Skeletal muscle satellite cell (primary cell): ENCODE data around the gene SLC35B4.
"Not testable (repeated sequence)": the region's sequence is repeated elsewhere in the genome, so short reads cannot be mapped to it uniquely, and the experiment has no call there.

Experiments used
- H3K27me3 ChIP-seq: 2 replicates; pipeline ENCODE4 v1.7.0; 2013; ENCODE audit warnings: low read length; ENCODE audit not compliant: control insufficient read depth, insufficient read depth
- H3K36me3 ChIP-seq: 2 replicates; pipeline ENCODE4 v1.7.0; 2013; ENCODE audit warnings: mild to moderate bottlenecking, control low read depth, low read length; ENCODE audit not compliant: insufficient read depth
- H3K4me1 ChIP-seq: 2 replicates; pipeline ENCODE4 v1.7.0; 2013; ENCODE audit warnings: low read length; ENCODE audit not compliant: control insufficient read depth, insufficient read depth
- H3K4me2 ChIP-seq: 2 replicates; pipeline ENCODE4 v1.7.0; 2013; ENCODE audit warnings: mild to moderate bottlenecking, low read length
- H3K4me3 ChIP-seq: 2 replicates; pipeline ENCODE4 v1.7.0; 2013; ENCODE audit warnings: low read length
- H3K9ac ChIP-seq: 2 replicates; pipeline ENCODE4 v1.7.0; 2013; ENCODE audit warnings: mild to moderate bottlenecking, low read depth, low read length, moderate library complexity
- H3K9me3 ChIP-seq: replicated peaks from 2 replicates; pipeline ENCODE4 v1.7.0; 2013; ENCODE audit warnings: mild to moderate bottlenecking, control low read depth, low read length

Gene SLC35B4

DNA sequence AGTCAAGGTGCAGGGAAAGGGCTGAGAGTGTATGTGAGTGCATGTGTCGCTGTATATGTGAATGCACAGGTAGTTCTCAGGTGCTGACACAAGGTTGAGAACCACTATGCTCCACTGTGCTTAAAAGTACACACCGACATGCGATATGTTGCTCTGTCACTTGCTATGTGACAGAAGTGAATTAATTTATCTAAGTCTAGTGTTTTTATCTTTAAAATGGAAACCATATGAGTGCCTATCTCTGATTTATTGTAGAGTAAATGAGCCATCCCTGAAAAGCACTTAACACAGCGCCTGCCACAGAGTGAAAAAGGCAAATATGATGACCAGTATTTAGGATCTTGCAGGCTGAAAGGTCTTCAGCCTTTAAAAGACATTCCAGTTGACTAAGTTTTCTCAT, 4.9 kb downstream of the SLC35B4 start:
- no peak overlapping the region for H3K4me3 ChIP-seq
- peaks cover 23% of the 10 kb centered on the region for H3K4me1 ChIP-seq
- no peaks in the 10 kb centered on the region for H3K9me3 ChIP-seq
- H3K36me3 ChIP-seq, result peaks cover 12% of the 10 kb centered on the region
- no peak overlapping the region for H3K4me2 ChIP-seq
- no peak overlapping the region for H3K9ac ChIP-seq
- no peaks in the 10 kb centered on the region for H3K27me3 ChIP-seq

DNA sequence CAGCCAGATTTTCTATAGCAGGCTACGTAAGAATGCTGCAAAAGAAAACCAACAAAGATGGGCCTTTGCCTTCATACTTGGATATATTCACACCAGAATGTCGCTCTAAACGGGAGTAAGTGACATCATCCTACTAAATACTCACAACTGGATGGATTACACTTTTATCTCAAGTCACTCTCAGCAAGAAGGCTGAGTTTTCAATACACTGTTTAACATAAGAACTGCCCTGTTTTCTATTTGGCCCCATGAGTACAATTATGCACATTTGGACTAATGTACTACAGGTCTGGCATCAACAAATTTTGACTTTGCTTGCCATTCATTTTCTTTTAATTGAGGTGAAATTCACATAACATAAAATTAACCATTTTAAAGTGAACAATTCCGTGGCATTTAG, 8.2 kb downstream of the SLC35B4 start:
- no peak overlapping the region for H3K4me3 ChIP-seq
- H3K4me1 ChIP-seq, result peaks cover 14% of the 10 kb centered on the region
- H3K9ac ChIP-seq, result no peak overlapping the region
- H3K27me3 ChIP-seq, result no peaks in the 10 kb centered on the region
- peaks cover 28% of the 10 kb centered on the region for H3K36me3 ChIP-seq
- H3K4me2 ChIP-seq, result no peak overlapping the region
- no peaks in the 10 kb centered on the region for H3K9me3 ChIP-seq

DNA sequence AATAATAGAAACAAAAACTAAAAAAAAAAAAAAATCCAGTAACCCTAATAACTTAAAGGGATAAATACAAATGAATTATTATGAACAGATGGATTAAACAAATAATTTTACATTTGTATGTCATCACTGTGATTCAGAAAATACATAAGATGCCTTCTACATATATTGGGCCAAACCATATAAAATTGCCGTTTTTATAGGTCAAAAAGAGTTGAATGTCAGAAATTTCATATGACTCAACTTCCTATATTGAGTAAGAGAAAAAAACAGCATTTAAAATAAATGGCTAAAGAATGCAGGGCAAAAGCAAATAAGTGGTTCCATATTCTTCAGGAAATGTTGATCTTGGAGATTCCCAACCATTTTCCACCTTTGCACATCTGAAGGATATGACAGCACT, 9.4 kb downstream of the SLC35B4 start:
- peak overlapping the region; percentile 14 for H3K4me2 ChIP-seq
- no peak overlapping the region for H3K9ac ChIP-seq
- no peaks in the 10 kb centered on the region for H3K9me3 ChIP-seq
- peaks cover 14% of the 10 kb centered on the region for H3K4me1 ChIP-seq
- H3K36me3 ChIP-seq, result peaks cover 29% of the 10 kb centered on the region
- no peaks in the 10 kb centered on the region for H3K27me3 ChIP-seq
- H3K4me3 ChIP-seq, result no peak overlapping the region

DNA sequence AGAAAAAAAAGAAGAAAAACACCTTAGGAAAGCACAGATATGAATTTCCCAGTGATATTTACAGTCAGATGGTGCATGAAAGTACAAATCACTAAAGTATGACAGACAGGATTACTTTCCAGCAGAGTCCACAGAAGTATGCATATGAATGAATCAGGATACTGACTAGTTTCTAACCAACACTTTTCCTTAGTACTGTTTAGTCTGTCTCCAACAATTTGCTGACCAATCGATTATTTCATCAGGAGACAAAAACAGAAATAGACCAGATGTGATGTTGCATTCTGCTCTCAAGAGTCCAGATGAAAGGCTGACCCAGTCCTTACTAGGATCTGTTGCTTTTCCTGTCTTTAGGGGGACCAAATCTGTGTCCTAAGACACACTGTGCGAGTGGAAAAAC, 14.6 kb downstream of the SLC35B4 start:
- peaks cover 2% of the 10 kb centered on the region for H3K4me1 ChIP-seq
- H3K4me3 ChIP-seq, result no peak overlapping the region
- H3K9ac ChIP-seq, result no peak overlapping the region
- H3K9me3 ChIP-seq, result no peaks in the 10 kb centered on the region
- peaks cover 54% of the 10 kb centered on the region for H3K36me3 ChIP-seq
- H3K27me3 ChIP-seq, result no peaks in the 10 kb centered on the region
- H3K4me2 ChIP-seq, result no peak overlapping the region

DNA sequence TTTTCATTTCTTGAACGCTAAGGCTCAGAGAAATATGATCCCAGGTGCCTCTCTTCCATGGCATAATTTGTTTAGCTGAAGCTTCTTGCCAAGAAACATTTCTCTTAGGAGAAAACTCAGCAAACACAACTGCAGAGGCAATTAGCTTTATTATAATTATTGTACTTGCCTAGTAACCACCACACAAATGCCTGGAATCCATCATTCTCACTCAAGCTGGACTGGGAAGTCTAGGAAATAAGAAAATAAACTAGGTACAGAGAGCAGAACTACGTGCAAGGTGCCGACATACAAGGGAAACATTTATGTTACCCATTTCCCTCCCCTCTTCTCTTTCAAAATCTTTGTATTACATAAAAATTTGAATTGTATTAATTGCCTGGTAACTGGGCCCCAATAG, 15.1 kb downstream of the SLC35B4 start:
- H3K9me3 ChIP-seq, result no peaks in the 10 kb centered on the region
- no peak overlapping the region for H3K9ac ChIP-seq
- no peak overlapping the region for H3K4me3 ChIP-seq
- no peaks in the 10 kb centered on the region for H3K27me3 ChIP-seq
- peaks cover 54% of the 10 kb centered on the region for H3K36me3 ChIP-seq
- no peaks in the 10 kb centered on the region for H3K4me1 ChIP-seq
- H3K4me2 ChIP-seq, result no peak overlapping the region

DNA sequence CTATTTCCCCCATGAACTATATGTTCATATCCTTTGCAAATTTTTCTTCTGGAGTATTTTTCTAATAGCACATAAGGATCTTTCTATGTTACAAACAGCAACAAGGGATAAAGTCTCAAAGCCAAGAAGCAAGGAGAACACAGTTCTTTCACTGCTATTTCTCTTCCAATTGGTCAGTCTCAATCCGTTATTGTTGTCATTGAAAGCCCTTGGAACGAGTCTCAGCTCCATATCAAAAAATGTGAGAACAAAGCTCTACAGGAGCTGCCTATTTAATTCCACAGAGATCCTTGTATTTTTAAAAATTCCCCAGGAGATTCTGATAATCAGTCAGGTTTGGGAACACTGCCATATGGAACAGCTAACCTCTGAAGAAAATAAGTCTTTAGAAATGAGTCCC, 15.7 kb downstream of the SLC35B4 start:
- H3K9ac ChIP-seq, result no peak overlapping the region
- no peaks in the 10 kb centered on the region for H3K4me1 ChIP-seq
- no peak overlapping the region for H3K4me3 ChIP-seq
- no peak overlapping the region for H3K4me2 ChIP-seq
- no peaks in the 10 kb centered on the region for H3K9me3 ChIP-seq
- no peaks in the 10 kb centered on the region for H3K27me3 ChIP-seq
- peaks cover 57% of the 10 kb centered on the region for H3K36me3 ChIP-seq

DNA sequence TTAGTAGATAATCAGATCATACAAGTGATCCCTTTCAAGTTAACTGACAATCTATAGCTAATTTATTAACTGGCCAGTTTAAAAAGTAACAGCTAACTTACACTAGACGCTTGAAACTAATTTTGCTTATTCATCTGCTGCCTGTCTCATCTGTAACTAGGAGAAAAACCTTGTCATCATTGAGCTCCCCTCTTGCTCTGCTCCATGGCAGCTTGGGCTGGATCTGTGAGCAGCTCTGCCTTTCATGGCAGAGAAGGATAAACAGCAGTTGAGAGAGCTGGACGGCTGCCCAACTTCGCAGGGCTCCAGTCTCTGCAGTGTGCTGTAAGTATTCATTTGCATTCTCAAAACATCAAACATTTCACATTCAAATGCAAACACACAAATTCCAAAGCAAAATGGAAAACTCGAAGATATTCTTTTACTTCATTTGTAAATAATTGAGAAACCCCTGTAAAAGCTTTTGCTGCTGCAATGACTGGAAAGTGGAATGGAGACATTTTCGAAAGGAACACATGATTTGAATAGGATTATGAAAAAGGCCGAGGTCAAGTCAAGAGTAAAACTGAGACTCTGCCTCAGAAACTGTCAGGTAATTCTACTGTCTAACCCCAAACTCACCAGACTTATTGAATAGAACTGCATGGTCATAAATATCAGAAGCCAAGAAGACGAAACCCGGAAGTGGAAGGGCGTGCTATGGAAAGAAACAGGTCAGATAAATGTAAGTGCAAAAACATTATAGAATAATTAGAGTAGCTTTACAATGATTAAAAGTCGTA, 17.6 kb downstream of the SLC35B4 start:
- Histone ChIP-seq H3K4me3 (no peak overlapping the region), H3K9me3 (no peaks in the 10 kb centered on the region), H3K27me3 (no peaks in the 10 kb centered on the region), H3K9ac (no peak overlapping the region), H3K36me3 (peaks cover 61% of the 10 kb centered on the region), H3K4me1 (no peaks in the 10 kb centered on the region), H3K4me2 (no peak overlapping the region)

DNA sequence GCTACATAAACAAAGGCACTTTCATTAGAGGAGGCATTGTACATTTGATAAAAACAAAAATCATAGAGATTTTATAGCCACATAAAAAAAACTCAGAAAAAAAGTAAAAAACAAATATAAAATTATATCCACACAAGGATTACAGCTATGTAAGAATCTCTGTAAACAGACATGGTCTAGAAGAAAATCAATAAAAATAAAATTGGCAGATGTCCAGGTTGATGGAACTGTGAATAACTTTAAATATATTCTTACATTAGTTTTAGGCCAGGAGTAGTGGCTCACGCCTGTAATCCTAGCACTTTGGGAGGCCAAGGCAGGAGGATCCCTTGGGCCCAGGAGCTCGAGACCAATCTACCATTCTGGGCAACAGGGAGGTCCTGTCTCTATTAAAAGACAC, 19.2 kb downstream of the SLC35B4 start:
- Histone ChIP-seq H3K9ac (no peak overlapping the region), H3K4me2 (no peak overlapping the region), H3K36me3 (peaks cover 55% of the 10 kb centered on the region), H3K4me3 (no peak overlapping the region), H3K27me3 (no peaks in the 10 kb centered on the region), H3K9me3 (no peaks in the 10 kb centered on the region), H3K4me1 (no peaks in the 10 kb centered on the region)

DNA sequence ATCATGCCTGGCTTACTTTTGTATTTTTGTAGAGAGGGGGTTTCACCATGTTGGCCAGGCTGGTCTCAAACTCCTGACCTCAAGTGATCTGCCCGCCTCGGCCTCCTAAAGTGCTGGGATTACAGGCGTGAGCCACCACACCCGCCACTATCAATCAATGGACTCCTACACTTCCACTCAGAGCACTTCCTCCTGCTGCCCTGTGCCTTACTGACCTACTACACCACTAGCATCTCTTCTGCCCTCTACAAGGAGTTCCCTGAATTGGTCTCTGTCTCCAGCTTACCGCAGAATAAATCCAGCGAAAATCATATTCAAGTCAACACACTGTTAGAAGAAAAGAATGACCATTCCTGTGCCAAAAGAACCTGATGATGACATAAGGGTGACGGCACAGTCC, 20.7 kb downstream of the SLC35B4 start:
- H3K36me3 ChIP-seq, result peaks cover 43% of the 10 kb centered on the region
- H3K9me3 ChIP-seq, result not testable (repeated sequence)

DNA sequence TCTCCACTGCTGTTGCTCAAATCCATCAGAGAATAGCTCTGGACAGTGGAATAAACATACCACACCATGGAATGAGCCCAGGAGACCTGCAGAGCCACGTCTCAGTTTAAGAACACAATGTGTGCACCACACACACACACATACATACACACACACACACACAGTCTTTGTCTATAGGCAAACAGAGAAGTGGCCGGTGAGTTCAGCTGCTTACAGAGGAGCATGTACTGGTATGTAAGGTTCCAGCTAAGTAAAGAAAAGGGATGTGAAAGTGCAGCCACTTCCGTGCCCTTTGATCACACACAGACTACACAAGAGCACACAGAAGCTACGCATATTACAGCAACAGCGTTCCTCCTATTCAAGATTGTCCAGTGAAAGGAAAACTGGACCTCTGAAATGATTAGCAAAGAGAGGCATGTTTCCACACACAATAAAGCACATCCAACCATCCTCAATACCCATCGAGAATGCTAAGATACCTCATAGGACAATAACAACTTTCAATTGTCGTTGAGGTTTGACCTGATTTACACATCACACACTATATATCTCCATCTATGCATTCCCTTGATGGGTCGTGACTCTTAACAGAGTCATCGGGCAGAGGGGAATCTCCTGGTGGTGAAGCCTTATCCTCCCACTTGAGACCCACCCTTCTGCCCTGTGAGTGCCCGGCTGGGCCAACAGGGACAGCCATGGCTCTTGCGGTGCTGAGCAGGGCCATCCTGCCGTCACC, 23.6 kb downstream of the SLC35B4 start:
- H3K27me3 ChIP-seq, result no peaks in the 10 kb centered on the region
- H3K4me1 ChIP-seq, result peaks cover 17% of the 10 kb centered on the region
- H3K36me3 ChIP-seq, result peaks cover 24% of the 10 kb centered on the region
- no peaks in the 10 kb centered on the region for H3K9me3 ChIP-seq
- H3K4me2 ChIP-seq, result no peak overlapping the region
- no peak overlapping the region for H3K4me3 ChIP-seq
- H3K9ac ChIP-seq, result no peak overlapping the region

More for the DNA sequence above, 20.7 kb downstream of the SLC35B4 start:
- H3K9ac ChIP-seq, H3K4me3 ChIP-seq, H3K4me2 ChIP-seq, H3K4me1 ChIP-seq, H3K27me3 ChIP-seq: not testable (repeated sequence)

DNA sequence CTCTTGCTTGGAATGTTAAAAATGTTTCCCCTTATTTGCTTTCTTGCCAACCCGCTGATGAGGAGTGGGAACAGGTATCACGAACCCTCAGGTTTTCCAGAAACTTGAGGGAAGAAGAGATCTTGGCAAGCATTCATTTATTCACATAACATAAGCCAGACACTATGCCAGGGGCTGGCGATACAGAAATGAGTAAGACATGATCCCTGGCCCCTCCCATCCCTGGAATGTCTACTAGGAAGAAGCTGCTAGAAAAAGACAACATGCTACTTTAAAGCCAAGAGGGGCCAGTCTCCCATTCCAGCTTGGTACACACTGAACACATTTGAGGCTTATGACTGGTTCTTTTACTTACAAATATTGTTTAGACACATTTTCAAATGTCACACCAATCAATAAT, 26.4 kb downstream of the SLC35B4 start:
- Histone ChIP-seq H3K4me1 (peaks cover 17% of the 10 kb centered on the region), H3K27me3 (no peaks in the 10 kb centered on the region), H3K4me3 (no peak overlapping the region), H3K9me3 (no peaks in the 10 kb centered on the region), H3K9ac (peak overlapping the region; percentile 28), H3K36me3 (peaks cover 13% of the 10 kb centered on the region), H3K4me2 (peak overlapping the region; percentile 50)

DNA sequence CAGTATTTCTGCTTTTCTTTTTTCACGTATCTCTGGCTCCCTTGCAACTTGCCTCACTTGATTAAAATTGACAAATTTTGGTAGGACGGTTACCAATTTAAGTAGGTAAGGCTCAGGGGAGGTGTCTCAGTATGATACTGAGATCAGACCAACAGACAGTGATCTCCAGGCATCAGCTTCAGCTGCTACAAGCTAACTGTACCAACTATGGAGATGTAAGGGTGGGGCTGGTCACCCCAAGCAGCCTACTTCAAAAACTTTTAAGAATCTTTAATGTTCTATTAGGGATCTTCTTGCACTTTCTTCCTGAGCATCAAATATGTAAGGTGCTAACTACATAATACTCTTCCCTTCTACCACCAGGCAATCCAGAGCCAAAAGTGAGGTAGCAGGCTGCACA, 26.9 kb downstream of the SLC35B4 start:
- Histone ChIP-seq H3K4me3 (peak overlapping the region; percentile 35), H3K4me2 (peak overlapping the region; percentile 50), H3K27me3 (no peaks in the 10 kb centered on the region), H3K9me3 (no peaks in the 10 kb centered on the region), H3K4me1 (peaks cover 17% of the 10 kb centered on the region), H3K36me3 (peaks cover 9% of the 10 kb centered on the region), H3K9ac (peak overlapping the region; percentile 28)
